ENCODE data around the gene KDM3B. TPM values are rescaled to one million over a fixed set of nuclear protein-coding genes. Genes with fewer than 3 reads are reported as not detected.

KDM3B gene
- total and polyA plus RNA-seq, 7 donors = 11.7 to 58.3 (median 52.7) TPM

DNA sequence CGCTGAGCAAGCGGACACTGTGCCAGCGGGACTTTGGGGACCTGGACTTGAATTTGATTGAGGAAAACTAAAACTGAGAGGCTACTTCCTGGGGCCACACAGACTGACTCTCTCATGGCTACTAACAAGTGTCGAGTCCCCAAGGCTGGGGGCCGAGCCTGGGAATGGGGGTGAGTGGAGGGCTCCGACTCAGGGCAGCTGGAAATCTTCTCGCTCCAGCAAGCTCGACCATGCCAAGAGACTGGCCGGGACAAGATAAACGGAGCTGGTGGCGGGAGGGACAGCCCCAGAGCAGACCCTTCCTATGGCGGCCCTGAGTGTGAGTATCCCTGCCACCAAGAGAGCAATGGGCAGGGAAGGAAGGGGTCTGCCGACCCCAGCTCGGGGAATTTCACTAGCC is 5.6 kb upstream of the KDM3B start:
- intact Hi-C loops (cut with DNase I) = no loop called here
- ATAC-seq (no peak), DNase-seq (no peak)
- H3K27ac ChIP-seq = no peak overlapping the region
- no peak overlapping the region for H3K4me3 ChIP-seq
- WGBS, 3 donors = 95 to 97% (median 96%) methylated on average over 14 of the region's 14 CpGs
- TF ChIP-seq, protein P1, sequence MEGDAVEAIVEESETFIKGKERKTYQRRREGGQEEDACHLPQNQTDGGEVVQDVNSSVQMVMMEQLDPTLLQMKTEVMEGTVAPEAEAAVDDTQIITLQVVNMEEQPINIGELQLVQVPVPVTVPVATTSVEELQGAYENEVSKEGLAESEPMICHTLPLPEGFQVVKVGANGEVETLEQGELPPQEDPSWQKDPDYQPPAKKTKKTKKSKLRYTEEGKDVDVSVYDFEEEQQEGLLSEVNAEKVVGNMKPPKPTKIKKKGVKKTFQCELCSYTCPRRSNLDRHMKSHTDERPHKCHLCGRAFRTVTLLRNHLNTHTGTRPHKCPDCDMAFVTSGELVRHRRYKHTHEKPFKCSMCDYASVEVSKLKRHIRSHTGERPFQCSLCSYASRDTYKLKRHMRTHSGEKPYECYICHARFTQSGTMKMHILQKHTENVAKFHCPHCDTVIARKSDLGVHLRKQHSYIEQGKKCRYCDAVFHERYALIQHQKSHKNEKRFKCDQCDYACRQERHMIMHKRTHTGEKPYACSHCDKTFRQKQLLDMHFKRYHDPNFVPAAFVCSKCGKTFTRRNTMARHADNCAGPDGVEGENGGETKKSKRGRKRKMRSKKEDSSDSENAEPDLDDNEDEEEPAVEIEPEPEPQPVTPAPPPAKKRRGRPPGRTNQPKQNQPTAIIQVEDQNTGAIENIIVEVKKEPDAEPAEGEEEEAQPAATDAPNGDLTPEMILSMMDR (IDR thresholded peaks at IDR 0.05) = no peak
- H3K4me1 ChIP-seq = peaks cover 11% of the 10 kb centered on the region
- H3K27me3 ChIP-seq (ENCODE audit: insufficient read depth in 3 of 3, low read length in 2 of 3) = no peaks in the 10 kb centered on the region
- peaks cover 3% of the 10 kb centered on the region for H3K9me3 ChIP-seq
- H3K36me3 ChIP-seq (ENCODE audit: insufficient read depth in 1 of 2, low read depth in 1 of 2) = peaks cover 4 to 69% of the 10 kb centered on the region in 2 donors

DNA sequence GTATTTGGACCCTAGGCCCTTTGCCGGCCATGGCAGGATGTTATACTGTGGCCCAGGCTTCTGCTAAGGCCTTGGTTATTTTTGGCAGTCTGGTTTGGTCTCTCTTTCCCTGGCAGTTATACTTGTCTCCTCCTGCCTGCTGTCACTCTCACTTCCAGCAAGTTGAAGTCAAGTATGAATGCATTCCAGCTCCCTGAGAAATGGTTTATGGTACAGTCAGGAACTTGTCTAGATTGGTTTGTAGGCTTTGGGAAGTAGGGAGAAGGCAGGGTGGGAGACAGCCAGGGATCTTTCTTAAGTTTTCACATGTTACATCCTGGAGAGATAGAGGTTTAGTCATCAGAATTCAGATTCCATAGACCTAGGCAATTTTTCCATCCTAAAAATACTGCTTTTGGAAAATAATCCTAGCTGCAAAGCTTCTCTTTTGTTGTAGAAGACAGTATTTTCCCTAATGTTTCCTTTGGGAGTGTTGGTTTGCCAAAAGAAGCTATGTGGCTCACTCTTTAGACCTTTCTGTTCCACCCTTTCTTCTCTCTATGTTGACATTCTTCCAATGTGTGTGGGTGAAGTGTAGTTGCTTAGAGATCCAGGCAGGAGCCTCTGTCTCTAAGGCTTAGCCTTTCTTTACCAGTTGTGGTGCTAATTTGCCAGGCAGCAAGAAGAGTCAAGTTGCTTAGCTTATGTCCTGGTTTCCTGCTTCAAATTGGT is 2.5 kb upstream of the KDM3B start:
- ATAC-seq = peak in 2 of 4 donors; percentile 38 to 53
- Histone ChIP-seq H3K27ac (peak overlapping the region; percentile 93), H3K4me3 (no peak overlapping the region), H3K9me3 (peaks cover 8% of the 10 kb centered on the region), H3K4me1 (peaks cover 22% of the 10 kb centered on the region), H3K27me3 (ENCODE audit: insufficient read depth in 3 of 3, low read length in 2 of 3) (no peaks in the 10 kb centered on the region), H3K36me3 (ENCODE audit: insufficient read depth in 1 of 2, low read depth in 1 of 2) (peaks cover 4 to 38% of the 10 kb centered on the region in 2 donors)
- TF ChIP-seq, protein P1 (IDR thresholded peaks at IDR 0.05) = no peak
- 19 to 50% (median 33%) methylated on average over 1 of the region's 1 CpG for WGBS, 3 donors
- intact Hi-C loops (cut with DNase I) = loop anchor here in 1 of 2 donors (5.0 kb wide), 1 partner anchor 37 kb away; no protein-coding TSS in a partner anchor
- no peak for DNase-seq

DNA sequence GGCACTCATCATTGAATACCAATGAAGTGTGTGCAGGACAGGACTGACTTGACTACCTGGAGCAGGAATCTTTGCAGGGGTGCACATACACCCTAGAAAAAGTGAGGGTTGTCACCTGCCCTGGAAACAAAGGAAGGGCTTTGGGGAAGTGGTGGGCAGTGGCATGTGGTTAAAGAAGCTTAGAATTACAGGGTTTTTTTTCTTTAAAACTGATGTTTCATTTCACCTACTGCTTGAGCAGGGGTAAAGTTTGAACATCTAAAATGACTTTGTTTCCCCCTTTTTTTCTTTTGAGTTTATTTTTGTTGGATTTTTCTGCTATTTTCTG is 2.0 kb upstream of the KDM3B start:
- Histone ChIP-seq H3K27me3 (ENCODE audit: insufficient read depth in 3 of 3, low read length in 2 of 3) (no peaks in the 10 kb centered on the region), H3K4me1 (peaks cover 26% of the 10 kb centered on the region), H3K27ac (peak overlapping the region; percentile 93), H3K9me3 (peaks cover 8% of the 10 kb centered on the region), H3K4me3 (no peak overlapping the region), H3K36me3 (ENCODE audit: insufficient read depth in 1 of 2, low read depth in 1 of 2) (peaks cover 4 to 33% of the 10 kb centered on the region in 2 donors)
- DNase-seq (no peak), ATAC-seq (no peak)
- intact Hi-C loops (cut with DNase I) = loop anchor here in 1 of 2 donors (5.0 kb wide), 1 partner anchor 37 kb away; no protein-coding TSS in a partner anchor
- TF ChIP-seq, protein P1 (IDR thresholded peaks at IDR 0.05) = no peak

DNA sequence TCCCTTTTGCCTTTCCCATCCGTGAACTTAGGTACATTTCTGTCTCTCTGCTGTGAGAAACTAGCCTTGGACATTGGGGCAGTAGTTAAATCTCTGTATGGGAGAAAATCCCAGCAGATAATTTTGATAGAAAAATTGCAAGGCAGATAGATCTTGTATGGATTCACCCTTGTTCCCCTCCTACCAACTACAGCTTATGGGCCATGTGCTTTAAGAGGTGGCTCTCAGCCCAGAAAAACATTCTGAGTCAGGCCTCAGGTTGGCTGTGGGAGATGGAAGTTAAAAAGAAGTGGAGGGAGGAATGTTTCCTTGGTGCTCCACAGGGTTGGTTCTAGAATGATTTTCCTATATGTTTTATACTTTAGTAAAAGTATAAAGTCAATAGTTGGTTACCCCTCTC is 1.4 kb upstream of the KDM3B start:
- ATAC-seq = peak in 1 of 4 donors; percentile 27
- DNase-seq = no peak
- intact Hi-C loops (cut with DNase I) = loop anchor here in 1 of 2 donors (5.0 kb wide), 1 partner anchor 36 kb away; no protein-coding TSS in a partner anchor
- H3K27ac ChIP-seq = peak overlapping the region; percentile 93
- H3K36me3 ChIP-seq (ENCODE audit: insufficient read depth in 1 of 2, low read depth in 1 of 2) = peaks cover 0 to 27% of the 10 kb centered on the region in 2 donors
- H3K4me1 ChIP-seq = peaks cover 31% of the 10 kb centered on the region
- no peak overlapping the region for H3K4me3 ChIP-seq
- TF ChIP-seq, protein P1 (IDR thresholded peaks at IDR 0.05) = no peak
- H3K9me3 ChIP-seq = peaks cover 8% of the 10 kb centered on the region
- no peaks in the 10 kb centered on the region for H3K27me3 ChIP-seq (ENCODE audit: insufficient read depth in 3 of 3, low read length in 2 of 3)
- WGBS, 3 donors = 83 to 91% (median 86%) methylated on average over 1 of the region's 1 CpG

Measured in psoas muscle (tissue), 8 donors.